Neural progenitor cell (in vitro differentiated cells): ENCODE measurements around the gene ATXN7.

Experiments used
- EZH2 ChIP-seq: fragments of 200-600 bp; sonication (generic); IDR thresholded peaks from 2 replicates; pipeline ENCODE4 v1.6.1; 2017; ENCODE audit warnings: antibody characterized with exemption, mild to moderate bottlenecking, moderate library complexity
- EZH2phosphoT487 ChIP-seq: fragments of 200-600 bp; sonication (generic); IDR thresholded peaks from 2 replicates; pipeline ENCODE4 v1.6.1; 2017; ENCODE audit warnings: antibody characterized with exemption
- TF ChIP-seq, protein P1 (sequence below): fragments of 200-600 bp; sonication (generic); IDR thresholded peaks from 2 replicates; pipeline ENCODE4 v1.5.1; 2017; ENCODE audit warnings: antibody characterized with exemption, mild to moderate bottlenecking

DNA sequence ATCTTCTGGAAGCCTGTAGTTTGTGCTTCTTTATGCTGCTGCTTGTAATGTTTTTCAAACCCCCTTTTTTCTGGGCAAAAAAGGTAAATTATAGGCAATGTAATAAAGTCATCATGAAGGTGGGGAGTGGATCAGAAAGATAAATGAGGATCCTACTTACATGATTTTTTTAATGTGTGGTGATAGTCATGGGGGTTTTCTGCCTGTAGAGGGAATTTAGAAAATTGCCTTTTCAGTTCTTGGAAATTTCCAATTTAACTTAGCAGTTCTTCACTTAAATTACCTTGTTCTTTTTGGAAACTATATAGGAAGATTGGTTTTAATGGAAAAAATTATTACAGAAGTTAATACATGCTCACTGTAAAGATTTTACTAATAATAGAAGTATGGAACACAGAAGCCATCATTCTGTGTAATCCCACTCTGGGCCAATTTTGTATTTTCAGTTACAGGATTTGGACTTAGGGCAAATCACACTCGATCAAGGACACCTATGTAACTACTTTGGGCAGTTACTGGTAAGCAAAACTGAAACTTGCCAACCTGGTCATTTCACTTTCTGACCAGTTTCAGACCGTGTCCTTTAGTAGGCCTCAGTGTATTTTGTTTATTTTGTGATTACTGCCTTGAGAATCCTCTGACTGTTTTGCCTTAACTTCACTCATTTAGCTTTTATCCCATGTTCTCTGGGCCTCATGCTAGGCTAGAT, 59.0 kb downstream of the ATXN7 start:
- TF ChIP-seq, protein P1, sequence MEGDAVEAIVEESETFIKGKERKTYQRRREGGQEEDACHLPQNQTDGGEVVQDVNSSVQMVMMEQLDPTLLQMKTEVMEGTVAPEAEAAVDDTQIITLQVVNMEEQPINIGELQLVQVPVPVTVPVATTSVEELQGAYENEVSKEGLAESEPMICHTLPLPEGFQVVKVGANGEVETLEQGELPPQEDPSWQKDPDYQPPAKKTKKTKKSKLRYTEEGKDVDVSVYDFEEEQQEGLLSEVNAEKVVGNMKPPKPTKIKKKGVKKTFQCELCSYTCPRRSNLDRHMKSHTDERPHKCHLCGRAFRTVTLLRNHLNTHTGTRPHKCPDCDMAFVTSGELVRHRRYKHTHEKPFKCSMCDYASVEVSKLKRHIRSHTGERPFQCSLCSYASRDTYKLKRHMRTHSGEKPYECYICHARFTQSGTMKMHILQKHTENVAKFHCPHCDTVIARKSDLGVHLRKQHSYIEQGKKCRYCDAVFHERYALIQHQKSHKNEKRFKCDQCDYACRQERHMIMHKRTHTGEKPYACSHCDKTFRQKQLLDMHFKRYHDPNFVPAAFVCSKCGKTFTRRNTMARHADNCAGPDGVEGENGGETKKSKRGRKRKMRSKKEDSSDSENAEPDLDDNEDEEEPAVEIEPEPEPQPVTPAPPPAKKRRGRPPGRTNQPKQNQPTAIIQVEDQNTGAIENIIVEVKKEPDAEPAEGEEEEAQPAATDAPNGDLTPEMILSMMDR, result no peak
- TF ChIP-seq EZH2 (no peak), EZH2phosphoT487 (no peak)
